H1 (cell line): Measurements from ENCODE around the gene SSTR3. TPM values are rescaled to one million over a fixed set of nuclear protein-coding genes. Genes with fewer than 3 reads are reported as not detected.

ENCODE experiments used
- KDM1A ChIP-seq: fragments of 200-600, 300-600 bp; sonication (generic); IDR thresholded peaks from 2 replicates; pipeline ENCODE4 v1.7.1; 2016; ENCODE audit warnings: mild to moderate bottlenecking, low read length, borderline replicate concordance
- YY1 ChIP-seq: IDR thresholded peaks from 2 replicates; pipeline ENCODE4 v1.6.1; 2011; ENCODE audit warnings: low read depth, mild to moderate bottlenecking, low read length
- polyA plus RNA-seq, 7 experiments: library from polyadenylated mRNA; depleted of rRNA in 3 of 7; stranded (reverse) in 5 of 7; unstranded in 2 of 7; fragments of >200 nt in 5 of 7; fragments of 200-250 nt in 2 of 7; gene quantifications; 1 replicate in 5 of 7; 2 replicates in 1 of 7; 4 replicates in 1 of 7; pipeline versions ENCODE4 v1.2.1 to v1.2.3, GENCODE V29; 2011 to 2013; ENCODE audit warnings: missing spikeins in 2 of 7, mixed read lengths in 2 of 7
- total RNA-seq: library from RNA; stranded (reverse); fragmentation: NEBNext Ultra II Directional; extraction: Animal tissue kit (Norgen Biotek cat#: 25700); gene quantifications from 2 replicates; pipeline ENCODE4 v1.2.1, GENCODE V29; 2021
- TF ChIP-seq, protein P1 (sequence below): fragments of 300-600 bp; sonication (generic); IDR thresholded peaks from 2 replicates; pipeline ENCODE4 v1.7.1; 2012; ENCODE audit warnings: low read length, moderate library complexity, mild to moderate bottlenecking, inconsistent platforms; ENCODE audit not compliant: insufficient replicate concordance
- TF ChIP-seq, protein P2 (sequence below), 3 experiments: IDR thresholded peaks; 1 replicate in 2 of 3; 2 replicates in 1 of 3; pipeline versions ENCODE4 v1.5.1 to v1.6.1; 2011; ENCODE audit warnings: low read length in 3 of 3, mild to moderate bottlenecking in 3 of 3, inconsistent platforms in 2 of 3, low read depth in 1 of 3, moderate library complexity in 1 of 3; ENCODE audit not compliant: insufficient read depth in 1 of 3; ENCODE audit errors: control extremely low read depth in 1 of 3

SSTR3 gene
- total and polyA plus RNA-seq, 2 of the 8 experiments (the other 6 are each of a cell fraction or from before 2014, with no cell fraction given) = 0.22 to 0.77 TPM

DNA sequence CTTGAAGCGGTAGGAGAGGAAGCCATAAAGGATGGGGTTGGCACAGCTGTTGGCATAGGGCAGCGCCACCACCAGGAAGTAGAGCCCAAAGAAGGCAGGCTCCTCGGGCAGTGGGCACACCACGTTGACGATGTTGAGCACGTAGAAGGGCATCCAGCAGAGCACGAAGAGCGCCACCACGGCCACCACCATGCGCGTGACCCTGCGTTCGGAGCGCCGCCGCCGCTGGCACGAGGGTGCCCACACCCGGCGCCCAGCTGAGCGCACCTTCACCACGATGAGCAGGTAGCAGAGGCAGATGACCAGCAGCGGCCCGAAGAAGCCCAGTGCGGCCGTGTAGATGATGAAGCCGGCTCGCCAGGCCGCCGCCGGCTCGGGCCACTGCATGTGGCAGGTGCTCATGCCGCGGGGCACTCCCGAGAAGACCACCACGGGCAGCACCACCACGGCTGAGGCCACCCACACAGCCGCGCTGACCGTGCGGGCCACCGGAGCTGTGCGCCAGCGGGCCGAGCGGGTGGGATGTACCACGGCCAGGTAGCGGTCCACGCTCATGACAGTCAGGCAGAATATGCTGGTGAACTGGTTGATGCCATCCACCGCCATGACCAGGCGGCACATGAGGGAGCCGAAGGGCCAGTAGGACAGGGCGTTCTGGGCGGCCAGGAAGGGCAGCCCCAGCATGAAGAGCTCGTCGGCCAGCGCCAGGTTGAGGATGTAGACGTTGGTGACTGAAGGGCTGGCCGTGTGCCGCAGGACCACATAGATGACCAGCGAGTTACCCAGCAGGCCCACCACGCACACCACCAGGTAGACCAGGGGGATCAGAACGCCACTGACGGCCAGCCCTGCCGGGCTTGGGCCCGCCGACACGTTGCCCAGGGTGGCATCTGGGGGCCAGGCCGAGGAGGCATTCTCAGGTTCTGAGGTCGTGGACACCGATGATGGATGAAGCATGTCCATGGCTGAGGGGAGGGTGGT is 5.1 kb downstream of the SSTR3 start (continued):
- TF ChIP-seq, protein P1, sequence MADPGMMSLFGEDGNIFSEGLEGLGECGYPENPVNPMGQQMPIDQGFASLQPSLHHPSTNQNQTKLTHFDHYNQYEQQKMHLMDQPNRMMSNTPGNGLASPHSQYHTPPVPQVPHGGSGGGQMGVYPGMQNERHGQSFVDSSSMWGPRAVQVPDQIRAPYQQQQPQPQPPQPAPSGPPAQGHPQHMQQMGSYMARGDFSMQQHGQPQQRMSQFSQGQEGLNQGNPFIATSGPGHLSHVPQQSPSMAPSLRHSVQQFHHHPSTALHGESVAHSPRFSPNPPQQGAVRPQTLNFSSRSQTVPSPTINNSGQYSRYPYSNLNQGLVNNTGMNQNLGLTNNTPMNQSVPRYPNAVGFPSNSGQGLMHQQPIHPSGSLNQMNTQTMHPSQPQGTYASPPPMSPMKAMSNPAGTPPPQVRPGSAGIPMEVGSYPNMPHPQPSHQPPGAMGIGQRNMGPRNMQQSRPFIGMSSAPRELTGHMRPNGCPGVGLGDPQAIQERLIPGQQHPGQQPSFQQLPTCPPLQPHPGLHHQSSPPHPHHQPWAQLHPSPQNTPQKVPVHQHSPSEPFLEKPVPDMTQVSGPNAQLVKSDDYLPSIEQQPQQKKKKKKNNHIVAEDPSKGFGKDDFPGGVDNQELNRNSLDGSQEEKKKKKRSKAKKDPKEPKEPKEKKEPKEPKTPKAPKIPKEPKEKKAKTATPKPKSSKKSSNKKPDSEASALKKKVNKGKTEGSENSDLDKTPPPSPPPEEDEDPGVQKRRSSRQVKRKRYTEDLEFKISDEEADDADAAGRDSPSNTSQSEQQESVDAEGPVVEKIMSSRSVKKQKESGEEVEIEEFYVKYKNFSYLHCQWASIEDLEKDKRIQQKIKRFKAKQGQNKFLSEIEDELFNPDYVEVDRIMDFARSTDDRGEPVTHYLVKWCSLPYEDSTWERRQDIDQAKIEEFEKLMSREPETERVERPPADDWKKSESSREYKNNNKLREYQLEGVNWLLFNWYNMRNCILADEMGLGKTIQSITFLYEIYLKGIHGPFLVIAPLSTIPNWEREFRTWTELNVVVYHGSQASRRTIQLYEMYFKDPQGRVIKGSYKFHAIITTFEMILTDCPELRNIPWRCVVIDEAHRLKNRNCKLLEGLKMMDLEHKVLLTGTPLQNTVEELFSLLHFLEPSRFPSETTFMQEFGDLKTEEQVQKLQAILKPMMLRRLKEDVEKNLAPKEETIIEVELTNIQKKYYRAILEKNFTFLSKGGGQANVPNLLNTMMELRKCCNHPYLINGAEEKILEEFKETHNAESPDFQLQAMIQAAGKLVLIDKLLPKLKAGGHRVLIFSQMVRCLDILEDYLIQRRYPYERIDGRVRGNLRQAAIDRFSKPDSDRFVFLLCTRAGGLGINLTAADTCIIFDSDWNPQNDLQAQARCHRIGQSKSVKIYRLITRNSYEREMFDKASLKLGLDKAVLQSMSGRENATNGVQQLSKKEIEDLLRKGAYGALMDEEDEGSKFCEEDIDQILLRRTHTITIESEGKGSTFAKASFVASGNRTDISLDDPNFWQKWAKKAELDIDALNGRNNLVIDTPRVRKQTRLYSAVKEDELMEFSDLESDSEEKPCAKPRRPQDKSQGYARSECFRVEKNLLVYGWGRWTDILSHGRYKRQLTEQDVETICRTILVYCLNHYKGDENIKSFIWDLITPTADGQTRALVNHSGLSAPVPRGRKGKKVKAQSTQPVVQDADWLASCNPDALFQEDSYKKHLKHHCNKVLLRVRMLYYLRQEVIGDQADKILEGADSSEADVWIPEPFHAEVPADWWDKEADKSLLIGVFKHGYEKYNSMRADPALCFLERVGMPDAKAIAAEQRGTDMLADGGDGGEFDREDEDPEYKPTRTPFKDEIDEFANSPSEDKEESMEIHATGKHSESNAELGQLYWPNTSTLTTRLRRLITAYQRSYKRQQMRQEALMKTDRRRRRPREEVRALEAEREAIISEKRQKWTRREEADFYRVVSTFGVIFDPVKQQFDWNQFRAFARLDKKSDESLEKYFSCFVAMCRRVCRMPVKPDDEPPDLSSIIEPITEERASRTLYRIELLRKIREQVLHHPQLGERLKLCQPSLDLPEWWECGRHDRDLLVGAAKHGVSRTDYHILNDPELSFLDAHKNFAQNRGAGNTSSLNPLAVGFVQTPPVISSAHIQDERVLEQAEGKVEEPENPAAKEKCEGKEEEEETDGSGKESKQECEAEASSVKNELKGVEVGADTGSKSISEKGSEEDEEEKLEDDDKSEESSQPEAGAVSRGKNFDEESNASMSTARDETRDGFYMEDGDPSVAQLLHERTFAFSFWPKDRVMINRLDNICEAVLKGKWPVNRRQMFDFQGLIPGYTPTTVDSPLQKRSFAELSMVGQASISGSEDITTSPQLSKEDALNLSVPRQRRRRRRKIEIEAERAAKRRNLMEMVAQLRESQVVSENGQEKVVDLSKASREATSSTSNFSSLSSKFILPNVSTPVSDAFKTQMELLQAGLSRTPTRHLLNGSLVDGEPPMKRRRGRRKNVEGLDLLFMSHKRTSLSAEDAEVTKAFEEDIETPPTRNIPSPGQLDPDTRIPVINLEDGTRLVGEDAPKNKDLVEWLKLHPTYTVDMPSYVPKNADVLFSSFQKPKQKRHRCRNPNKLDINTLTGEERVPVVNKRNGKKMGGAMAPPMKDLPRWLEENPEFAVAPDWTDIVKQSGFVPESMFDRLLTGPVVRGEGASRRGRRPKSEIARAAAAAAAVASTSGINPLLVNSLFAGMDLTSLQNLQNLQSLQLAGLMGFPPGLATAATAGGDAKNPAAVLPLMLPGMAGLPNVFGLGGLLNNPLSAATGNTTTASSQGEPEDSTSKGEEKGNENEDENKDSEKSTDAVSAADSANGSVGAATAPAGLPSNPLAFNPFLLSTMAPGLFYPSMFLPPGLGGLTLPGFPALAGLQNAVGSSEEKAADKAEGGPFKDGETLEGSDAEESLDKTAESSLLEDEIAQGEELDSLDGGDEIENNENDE = no peak
- TF ChIP-seq, protein P2, sequence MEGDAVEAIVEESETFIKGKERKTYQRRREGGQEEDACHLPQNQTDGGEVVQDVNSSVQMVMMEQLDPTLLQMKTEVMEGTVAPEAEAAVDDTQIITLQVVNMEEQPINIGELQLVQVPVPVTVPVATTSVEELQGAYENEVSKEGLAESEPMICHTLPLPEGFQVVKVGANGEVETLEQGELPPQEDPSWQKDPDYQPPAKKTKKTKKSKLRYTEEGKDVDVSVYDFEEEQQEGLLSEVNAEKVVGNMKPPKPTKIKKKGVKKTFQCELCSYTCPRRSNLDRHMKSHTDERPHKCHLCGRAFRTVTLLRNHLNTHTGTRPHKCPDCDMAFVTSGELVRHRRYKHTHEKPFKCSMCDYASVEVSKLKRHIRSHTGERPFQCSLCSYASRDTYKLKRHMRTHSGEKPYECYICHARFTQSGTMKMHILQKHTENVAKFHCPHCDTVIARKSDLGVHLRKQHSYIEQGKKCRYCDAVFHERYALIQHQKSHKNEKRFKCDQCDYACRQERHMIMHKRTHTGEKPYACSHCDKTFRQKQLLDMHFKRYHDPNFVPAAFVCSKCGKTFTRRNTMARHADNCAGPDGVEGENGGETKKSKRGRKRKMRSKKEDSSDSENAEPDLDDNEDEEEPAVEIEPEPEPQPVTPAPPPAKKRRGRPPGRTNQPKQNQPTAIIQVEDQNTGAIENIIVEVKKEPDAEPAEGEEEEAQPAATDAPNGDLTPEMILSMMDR (IDR thresholded peaks at IDR 0.05; ENCODE audit: control extremely low read depth in 1 of 3, insufficient read depth in 1 of 3, low read depth in 1 of 3, low read length in 3 of 3) = no peak
- TF ChIP-seq YY1 (no peak), KDM1A (no peak)
